Measurements from ENCODE around the gene WDR48.

WDR48 gene

GRCh38 chr3:39140341-39140971 lies 88.6 kb downstream of the WDR48 start:
- no peak overlapping the region for H3K4me3 ChIP-seq (ENCODE audit: low read length)
- no peak for TF ChIP-seq ZNF274 (IDR thresholded peaks at IDR 0.05; ENCODE audit: low read depth, low read length)

GRCh38 chr3:39141171-39141995 lies 89.6 kb downstream of the WDR48 start:
- no peak overlapping the region for H3K4me3 ChIP-seq (ENCODE audit: low read length)
- no peak for TF ChIP-seq ZNF274 (IDR thresholded peaks at IDR 0.05; ENCODE audit: low read depth, low read length)

- TF ChIP-seq ZNF274 (IDR thresholded peaks at IDR 0.05; ENCODE audit: low read depth, low read length) = no peak
- no peak overlapping the region for H3K4me3 ChIP-seq (ENCODE audit: low read length)
Measured at GRCh38 chr3:39142067-39142466, 90.3 kb downstream of the WDR48 start.

- no peak for TF ChIP-seq ZNF274 (IDR thresholded peaks at IDR 0.05; ENCODE audit: low read depth, low read length)
- no peak overlapping the region for H3K4me3 ChIP-seq (ENCODE audit: low read length)
Measured at GRCh38 chr3:39143051-39143885, 91.5 kb downstream of the WDR48 start.

GRCh38 chr3:39144095-39144747 lies 92.4 kb downstream of the WDR48 start:
- TF ChIP-seq ZNF274 (IDR thresholded peaks at IDR 0.05; ENCODE audit: low read depth, low read length) = no peak
- no peak overlapping the region for H3K4me3 ChIP-seq (ENCODE audit: low read length)

- no peak for TF ChIP-seq ZNF274 (IDR thresholded peaks at IDR 0.05; ENCODE audit: low read depth, low read length)
- H3K4me3 ChIP-seq (ENCODE audit: low read length) = no peak overlapping the region
Measured at GRCh38 chr3:39144748-39145380, 93.0 kb downstream of the WDR48 start.

- H3K4me3 ChIP-seq (ENCODE audit: low read length) = peak overlapping the region; percentile 52; the same call in 1 of the 2 replicates
- TF ChIP-seq ZNF274 (IDR thresholded peaks at IDR 0.05; ENCODE audit: low read depth, low read length) = no peak
Measured at GRCh38 chr3:39146083-39146501, 94.3 kb downstream of the WDR48 start.

Measured in GM08714 (cell line).